Parietal lobe (tissue), 2 donors: ENCODE measurements around the gene SLC43A3. TPM values are rescaled to one million over a fixed set of nuclear protein-coding genes. Genes with fewer than 3 reads are reported as not detected.

Experiments used
- small RNA-seq: library from RNA; depleted of rRNA; stranded (forward); fragments of <200 nt; gene quantifications from one replicate; pipeline ENCODE3, GENCODE V24; 2014; ENCODE audit warnings: low replicate concordance
- total RNA-seq: library from RNA; depleted of rRNA; stranded (reverse); fragments of >200 nt; gene quantifications from one replicate; pipeline ENCODE4 v1.2.3, GENCODE V29; 2014

Gene SLC43A3
- total RNA-seq: 19.1 TPM

GRCh38 chr11:57426929-57427726, at the start of gene SLC43A3:
TSS of gene SLC43A3 (minus strand) at chr11:57427121. CDS start at chr11:57426172, 949 bp downstream.

GRCh38 chr11:57460022-57460757, 33.3 kb upstream of the SLC43A3 start, which contains the start of gene RTN4RL2:
TSS of gene RTN4RL2 (plus strand) at chr11:57460528. CDS start at chr11:57460866, 338 bp downstream.

GRCh38 chr11:57390535-57390934, 36.4 kb downstream of the SLC43A3 start, which contains the start of gene PRG2:
TSS of gene PRG2 (minus strand) at chr11:57390650. CDS start at chr11:57389944, 706 bp downstream.

GRCh38 chr11:57380975-57381374, 45.9 kb downstream of the SLC43A3 start, which contains the start of gene PRG3:
TSS of gene PRG3 (minus strand) at chr11:57381150. CDS start at chr11:57380708, 442 bp downstream.

Small RNA genes within 50 kb of the gene (small RNA-seq; reads per million reads assigned to genes)
- not detected for gene RNA5SP341

Other genes with a start within 250 kb of the SLC43A3 start
- gene LRRC55, start 245.2 kb downstream of the SLC43A3 start, total RNA-seq: 35.4 TPM
- gene APLNR, start 189.9 kb downstream of the SLC43A3 start, total RNA-seq: 6.9 TPM
- gene TNKS1BP1, start 102.2 kb downstream of the SLC43A3 start, total RNA-seq: 21.9 TPM
- gene SSRP1, start 91.2 kb downstream of the SLC43A3 start, total RNA-seq: 62.9 TPM
- gene P2RX3, start 88.8 kb downstream of the SLC43A3 start, total RNA-seq: not detected
- gene PRG3, start 46.0 kb downstream of the SLC43A3 start, total RNA-seq: not detected
- not detected for gene PRG2, start 36.5 kb downstream of the SLC43A3 start, total RNA-seq
- 1.6 TPM for gene RTN4RL2, start 33.4 kb upstream of the SLC43A3 start, total RNA-seq
- gene SLC43A1, start 88.6 kb upstream of the SLC43A3 start, total RNA-seq: 2.2 TPM
- 17.8 TPM for gene TIMM10, start 103.6 kb upstream of the SLC43A3 start, total RNA-seq
- gene SMTNL1, start 110.5 kb upstream of the SLC43A3 start, total RNA-seq: not detected
- 61.7 TPM for gene UBE2L6, start 140.6 kb upstream of the SLC43A3 start, total RNA-seq
- gene SERPING1, start 170.6 kb upstream of the SLC43A3 start, total RNA-seq: 15.0 TPM
- 5.6 TPM for gene YPEL4, start 222.8 kb upstream of the SLC43A3 start, total RNA-seq
- 11.0 TPM for gene CLP1, start 230.6 kb upstream of the SLC43A3 start, total RNA-seq
- 22.5 TPM for gene ZDHHC5, start 241.0 kb upstream of the SLC43A3 start, total RNA-seq